Epithelial cell of prostate (primary cell): ENCODE results near the gene CBLN3.

Source experiments
- DNase-seq: peaks from one replicate; pipeline ENCODE4 v3.0.0-alpha.2; 2011; ENCODE audit warnings: low read depth, low spot score
- H3K27ac ChIP-seq: fragments of 450-650 bp; 2 replicates; pipeline ENCODE4 v1.5.1; 2017; ENCODE audit warnings: mild to moderate bottlenecking

Gene CBLN3

GRCh38 chr14:24439830-24440605, 10.6 kb upstream of the CBLN3 start:
- H3K27ac ChIP-seq: no peak overlapping the region
- DNase-seq: no peak

DNA sequence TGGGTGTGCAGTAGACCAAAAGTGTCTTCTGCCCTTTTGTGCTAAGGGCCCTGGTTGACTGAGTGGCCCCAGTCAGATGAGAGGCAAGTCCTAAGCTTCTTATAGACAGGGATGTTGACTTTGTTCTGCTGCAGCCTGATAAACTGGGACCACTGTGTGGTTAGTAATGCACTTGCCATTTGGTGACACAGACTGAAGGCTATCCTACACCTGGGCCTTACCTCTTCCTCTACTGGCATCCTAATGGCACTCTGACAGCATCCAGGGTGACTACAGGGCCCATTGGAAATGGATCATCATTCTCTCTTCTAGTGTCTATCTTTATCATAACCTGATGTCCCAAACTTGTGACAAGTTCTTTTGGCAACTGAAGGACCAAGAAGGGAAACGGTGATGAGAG, 9.8 kb upstream of the CBLN3 start:
- H3K27ac ChIP-seq: no peak overlapping the region
- no peak for DNase-seq

GRCh38 chr14:24438223-24439097, 9.0 kb upstream of the CBLN3 start:
- H3K27ac ChIP-seq: no peak overlapping the region
- no peak for DNase-seq

- H3K27ac ChIP-seq: no peak overlapping the region
- DNase-seq: no peak
Observed at GRCh38 chr14:24437736-24438067, 8.2 kb upstream of the CBLN3 start.

- no peak for DNase-seq
- H3K27ac ChIP-seq: no peak overlapping the region
Observed at GRCh38 chr14:24437020-24437735, 7.7 kb upstream of the CBLN3 start.

DNA sequence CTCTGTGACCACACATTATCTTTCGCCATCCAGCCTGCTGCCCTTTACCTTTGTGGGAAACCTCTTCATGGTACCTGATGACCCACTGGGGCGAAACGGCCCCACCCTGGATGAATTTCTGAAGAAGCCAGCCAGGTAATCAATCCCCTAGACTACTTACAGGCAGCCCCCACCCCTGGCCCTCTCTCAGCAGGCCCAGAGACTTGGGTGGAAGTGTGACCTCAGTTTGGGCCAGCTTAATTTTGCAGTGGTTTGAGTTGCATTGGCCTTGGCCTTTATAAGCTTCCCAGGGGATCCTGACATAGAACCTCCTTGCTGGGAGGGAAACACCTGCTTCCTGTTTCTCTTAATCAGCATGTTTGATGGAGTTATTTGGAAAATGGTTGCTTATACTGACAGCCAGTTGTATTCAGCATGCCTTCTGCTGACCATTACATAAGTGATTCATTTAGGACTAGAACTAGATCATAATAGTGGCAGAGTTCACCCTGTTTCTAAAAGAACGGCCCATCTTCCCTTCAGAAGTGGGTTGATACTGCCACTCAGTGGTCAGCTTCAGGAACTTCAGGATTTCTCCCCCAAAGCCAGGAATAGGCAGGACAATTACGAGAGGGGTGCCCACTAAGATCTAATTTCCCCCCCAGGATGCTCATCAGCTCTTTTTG, 7.0 kb upstream of the CBLN3 start:
- DNase-seq: no peak
- H3K27ac ChIP-seq: no peak overlapping the region

DNA sequence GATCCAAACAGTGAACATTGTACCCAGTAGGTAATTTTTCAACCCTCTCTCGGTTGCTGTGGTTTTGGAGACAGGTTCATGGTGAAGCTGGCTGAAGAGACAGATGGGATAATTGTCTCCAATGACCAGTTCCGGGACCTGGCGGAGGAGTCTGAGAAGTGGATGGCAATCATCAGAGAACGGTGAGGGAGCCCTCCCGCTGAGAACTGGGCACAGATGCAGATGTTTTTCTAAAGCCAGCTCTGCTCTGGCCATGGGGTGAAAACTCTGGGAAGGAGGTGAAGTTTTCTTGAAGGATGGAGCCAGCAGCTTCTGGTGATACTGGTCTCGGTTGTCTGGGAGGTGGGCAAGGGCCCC, 6.5 kb upstream of the CBLN3 start:
- DNase-seq: no peak
- H3K27ac ChIP-seq: no peak overlapping the region

DNA sequence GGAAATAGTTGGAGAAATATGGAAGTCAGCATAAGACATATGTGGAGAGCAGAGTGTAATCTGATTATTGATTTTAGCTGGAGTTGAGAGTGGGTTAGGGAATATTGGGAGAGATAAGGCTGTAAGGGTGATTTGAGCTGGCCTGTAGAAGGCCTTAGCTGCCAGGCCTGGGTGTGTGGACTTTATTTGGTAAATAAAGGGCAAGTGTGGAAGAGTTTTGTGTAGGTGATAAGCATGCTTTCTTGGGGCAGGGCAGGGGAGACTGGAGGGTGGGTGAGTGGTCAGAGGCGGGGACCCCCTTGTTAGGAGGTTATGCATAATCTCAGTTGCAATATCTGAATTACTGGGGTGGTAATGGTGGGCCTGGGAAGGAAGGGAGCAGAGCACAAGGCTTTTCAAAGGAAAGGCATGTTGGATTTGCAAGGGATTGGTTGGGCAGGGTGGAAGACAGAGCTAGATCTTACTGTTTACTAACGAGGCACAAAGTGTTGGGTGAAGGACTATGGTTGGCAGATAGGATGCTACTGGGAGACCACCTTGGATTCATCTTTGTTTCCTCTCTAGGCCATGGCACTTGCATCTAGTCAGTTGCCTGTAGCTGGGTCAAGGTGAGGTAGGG, 5.8 kb upstream of the CBLN3 start:
- H3K27ac ChIP-seq: no peak overlapping the region
- DNase-seq: no peak

DNA sequence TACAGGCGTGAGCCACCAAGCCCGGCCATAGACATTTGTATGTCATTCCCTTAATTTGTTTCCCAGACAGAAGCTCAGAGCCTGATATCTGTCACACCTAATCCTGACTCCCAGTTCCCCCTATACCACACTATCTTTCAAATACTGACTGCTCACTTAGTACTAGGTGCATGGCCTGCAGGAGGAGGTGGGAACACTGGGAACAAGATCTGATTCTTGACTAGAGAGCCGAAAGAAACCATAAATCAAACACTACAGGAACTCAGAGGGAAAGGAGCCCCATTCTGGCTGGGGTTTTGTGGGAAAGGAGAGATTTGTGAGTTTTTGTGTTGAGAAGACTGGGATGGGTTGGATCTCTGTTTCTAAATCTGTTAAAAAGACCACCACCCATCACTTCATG, 5.2 kb upstream of the CBLN3 start:
- no peak for DNase-seq
- H3K27ac ChIP-seq: no peak overlapping the region

- no peak for DNase-seq
- H3K27ac ChIP-seq: no peak overlapping the region
Observed at GRCh38 chr14:24434036-24434435, 4.6 kb upstream of the CBLN3 start.

- H3K27ac ChIP-seq: peak overlapping the region; percentile 96
- no peak for DNase-seq
Observed at GRCh38 chr14:24432259-24433131, 3.0 kb upstream of the CBLN3 start.

- DNase-seq: peak; percentile 76
- H3K27ac ChIP-seq: peak overlapping the region; percentile 96
Observed at GRCh38 chr14:24431569-24432258, 2.2 kb upstream of the CBLN3 start.

GRCh38 chr14:24430682-24431568, 1.5 kb upstream of the CBLN3 start:
- no peak for DNase-seq
- peak overlapping the region; percentile 96 for H3K27ac ChIP-seq

DNA sequence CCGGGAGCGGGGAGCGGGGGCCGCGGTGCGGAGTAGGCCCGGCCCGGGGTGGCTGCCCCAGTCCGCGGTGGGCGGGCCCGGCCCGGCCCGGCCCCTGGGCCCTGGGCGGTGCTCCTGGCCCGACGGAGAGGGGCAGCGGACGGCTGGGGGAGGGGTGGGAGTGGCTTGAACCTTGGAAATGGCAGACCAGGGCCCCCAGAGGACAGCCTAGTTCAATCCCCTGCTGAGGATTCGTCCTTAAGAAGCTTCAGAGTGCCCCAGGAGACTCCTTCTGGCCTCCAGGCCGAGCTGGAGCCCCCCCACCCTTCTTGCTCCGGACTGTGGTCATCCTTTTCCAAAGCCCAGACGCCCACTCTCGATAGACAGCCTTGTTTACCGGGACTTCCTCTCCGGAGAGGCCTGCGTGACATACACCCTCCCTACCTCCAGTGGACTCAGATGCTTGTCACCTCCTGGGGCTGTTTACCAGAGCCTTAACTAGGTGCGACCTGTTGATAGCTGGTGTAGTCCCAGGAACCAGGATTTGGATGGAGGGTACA, 744 bp upstream of the CBLN3 start:
- DNase-seq: no peak
- peak overlapping the region; percentile 96 for H3K27ac ChIP-seq

DNA sequence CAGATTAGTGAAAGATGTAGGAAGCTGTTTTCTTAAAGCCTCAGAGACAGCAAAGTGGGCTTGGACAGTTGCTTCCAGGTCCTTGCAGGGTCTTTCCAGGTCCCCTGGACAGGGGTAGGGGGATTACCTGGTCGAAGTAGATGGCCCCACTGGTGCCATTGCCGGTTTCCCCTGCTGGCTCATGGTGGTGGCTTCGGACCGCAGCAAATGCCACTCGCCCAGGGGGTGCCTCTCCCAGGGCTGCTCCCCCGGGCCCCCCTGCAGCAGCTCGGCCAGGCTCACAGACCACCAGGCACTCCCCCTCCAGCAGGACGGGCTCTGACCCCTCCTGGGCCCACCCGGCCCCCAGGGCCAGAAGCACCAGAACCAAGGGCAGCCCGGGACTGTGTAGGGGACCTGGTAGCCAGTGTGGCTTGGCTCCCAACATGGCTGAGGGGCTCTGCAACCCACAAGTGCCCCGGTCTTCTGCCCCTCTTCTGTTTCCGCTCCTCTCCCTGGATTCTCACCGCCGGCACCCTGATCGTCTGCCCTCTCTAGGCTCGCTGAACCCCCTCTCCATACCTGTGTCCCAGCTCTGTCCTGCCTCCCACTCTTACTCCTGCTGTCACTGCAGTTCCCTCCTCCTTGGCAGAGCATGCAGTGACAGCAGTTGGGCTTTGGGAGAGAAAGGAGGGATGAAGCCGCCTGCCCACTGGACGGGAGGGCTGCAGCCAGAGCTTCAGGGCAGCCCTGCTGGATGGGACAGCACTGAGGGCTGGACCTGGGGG, 657 bp downstream of the CBLN3 start:
- no peak for DNase-seq
- peak overlapping the region; percentile 96 for H3K27ac ChIP-seq
